Posterior cingulate gyrus (tissue), 11 donors: ENCODE measurements around the gene NEUROD2.

Experiments
- DNase-seq, 10 donors: peaks; one replicate each; pipeline versions ENCODE4 v3.0.0 to v3.0.0-alpha.2; 2020 to 2021; ENCODE audit warnings: mixed read lengths in 3 of 10
- intact Hi-C: fragments of 100-400 bp; cut with DNase I; formaldehyde crosslinking; loops from one replicate; pipeline ENCODE4 v1.15.1; 2023

NEUROD2 gene

GRCh38 chr17:39636587-39636926 lies 28.8 kb upstream of the NEUROD2 start:
- no peak for DNase-seq
- intact Hi-C loops: loop anchor here (5.0 kb wide), 1 partner anchor 116 kb away; no protein-coding TSS in a partner anchor

- DNase-seq: no peak
- intact Hi-C loops: loop anchor here (5.0 kb wide), 1 partner anchor 117 kb away; no protein-coding TSS in a partner anchor
These were observed 28.0 kb upstream of the NEUROD2 start for GRCh38 chr17:39635614-39636176.

GRCh38 chr17:39634384-39634871 lies 26.7 kb upstream of the NEUROD2 start:
- intact Hi-C loops: no loop called here
- DNase-seq: no peak

GRCh38 chr17:39633570-39634183 lies 26.0 kb upstream of the NEUROD2 start:
- no peak for DNase-seq
- intact Hi-C loops: no loop called here

GRCh38 chr17:39632153-39632941 lies 24.6 kb upstream of the NEUROD2 start:
- peak in 9 of 10 donors; percentile 55 to 94 (median 74) for DNase-seq
- intact Hi-C loops: no loop called here

- intact Hi-C loops: no loop called here
- no peak for DNase-seq
These were observed 23.7 kb upstream of the NEUROD2 start for GRCh38 chr17:39631403-39631802.

- intact Hi-C loops: no loop called here
- no peak for DNase-seq
These were observed 22.2 kb upstream of the NEUROD2 start for GRCh38 chr17:39629898-39630297.

- DNase-seq: no peak
- intact Hi-C loops: no loop called here
These were observed 21.8 kb upstream of the NEUROD2 start for GRCh38 chr17:39629494-39629880.

- no peak for DNase-seq
- intact Hi-C loops: no loop called here
These were observed 21.2 kb upstream of the NEUROD2 start for GRCh38 chr17:39628655-39629493.

- intact Hi-C loops: no loop called here
- DNase-seq: no peak
These were observed 20.2 kb upstream of the NEUROD2 start for GRCh38 chr17:39627712-39628516.

GRCh38 chr17:39627047-39627711 lies 19.5 kb upstream of the NEUROD2 start:
- DNase-seq: no peak
- intact Hi-C loops: no loop called here

- intact Hi-C loops: no loop called here
- DNase-seq: peak in 3 of 10 donors; percentile 57 to 85 (median 67)
These were observed 18.7 kb upstream of the NEUROD2 start, which contains the start of gene PPP1R1B for GRCh38 chr17:39626171-39627046. TSS of gene PPP1R1B (plus strand) at chr17:39626952. CDS start at chr17:39627393, 441 bp downstream.

GRCh38 chr17:39625198-39625785 lies 17.6 kb upstream of the NEUROD2 start:
- no peak for DNase-seq
- intact Hi-C loops: no loop called here

GRCh38 chr17:39624313-39624712 lies 16.6 kb upstream of the NEUROD2 start:
- intact Hi-C loops: loop anchor here (5.0 kb wide), 2 partner anchors 77 to 108 kb away; partner anchors contain the start of gene MIEN1
- DNase-seq: no peak

GRCh38 chr17:39623356-39623950 lies 15.7 kb upstream of the NEUROD2 start:
- DNase-seq: peak; percentile 84 to 98 (median 93)
- intact Hi-C loops: loop anchor here (2.0 to 5.0 kb wide), 3 partner anchors 76 to 131 kb away; partner anchors contain the start of gene MIEN1

- intact Hi-C loops: loop anchor here (1.0 to 5.0 kb wide), 4 partner anchors 50 to 132 kb away; partner anchors contain the start of gene MIEN1
- peak in 1 of 10 donors; percentile 79 for DNase-seq
These were observed 14.8 kb upstream of the NEUROD2 start for GRCh38 chr17:39622380-39623006.
